DMS114 treated with DMSO at 0.1 percent for 48 hours (cell line): ENCODE data around the gene RBM47.
"Not testable (repeated sequence)": the region's sequence is repeated elsewhere in the genome, so short reads cannot be mapped to it uniquely, and the experiment has no call there.

Source experiments
- DNase-seq: peaks from one replicate; lab custom pipeline; 2025; ENCODE audit not compliant: unreplicated experiment; lab: John Stamatoyannopoulos, UW

Gene RBM47

DNA sequence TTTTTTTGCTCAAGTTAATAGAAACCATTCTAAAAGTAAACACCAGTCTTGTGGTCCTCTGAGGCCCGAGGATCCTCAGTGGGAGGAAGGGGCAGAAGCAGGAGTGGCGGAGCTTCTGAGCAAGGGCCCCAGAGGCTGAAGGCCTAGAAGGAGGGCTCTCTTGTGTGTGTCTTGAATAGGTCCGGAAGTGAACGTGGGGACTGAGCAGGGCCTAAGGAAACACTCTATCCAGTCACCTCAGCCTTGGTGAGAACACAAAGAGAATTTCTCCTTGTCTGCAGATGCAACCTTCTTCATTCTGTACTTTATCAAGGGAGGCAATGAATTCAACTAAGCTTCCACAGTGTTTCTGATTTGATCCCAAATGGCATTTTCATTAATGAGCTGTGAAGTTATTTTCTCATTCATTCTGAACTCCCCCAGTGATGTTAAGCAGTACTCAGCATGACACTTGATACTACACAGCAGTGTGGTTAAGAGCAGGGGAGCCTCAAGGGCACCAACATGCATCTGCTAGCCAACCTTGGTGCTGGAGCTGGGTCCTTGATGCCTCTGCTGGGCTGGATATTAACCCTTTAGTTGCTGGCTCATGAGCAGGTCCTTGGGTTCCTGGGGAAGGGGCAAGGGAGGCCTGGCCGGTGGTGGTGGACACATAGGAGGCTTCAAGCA, 64.7 kb downstream of the RBM47 start:
- no peak for DNase-seq

DNA sequence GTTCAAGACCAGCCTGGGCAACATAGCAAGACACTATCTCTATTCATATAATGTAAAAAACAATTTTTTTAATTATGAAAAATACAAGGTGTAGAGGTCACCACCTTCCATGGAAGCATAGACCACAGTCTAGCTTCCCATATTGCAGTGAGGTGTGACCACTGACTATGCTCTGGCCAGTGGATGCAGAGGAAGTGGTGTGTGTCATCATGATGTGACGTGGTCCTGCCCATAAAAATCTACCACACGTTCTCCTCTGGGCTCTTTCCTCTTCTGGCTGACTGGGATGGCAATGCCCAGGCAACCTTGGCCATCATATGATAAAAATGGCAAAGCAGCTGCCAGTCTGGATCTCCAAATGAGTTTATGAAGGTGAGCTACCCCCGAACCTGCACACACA, 65.7 kb downstream of the RBM47 start:
- no peak for DNase-seq

DNA sequence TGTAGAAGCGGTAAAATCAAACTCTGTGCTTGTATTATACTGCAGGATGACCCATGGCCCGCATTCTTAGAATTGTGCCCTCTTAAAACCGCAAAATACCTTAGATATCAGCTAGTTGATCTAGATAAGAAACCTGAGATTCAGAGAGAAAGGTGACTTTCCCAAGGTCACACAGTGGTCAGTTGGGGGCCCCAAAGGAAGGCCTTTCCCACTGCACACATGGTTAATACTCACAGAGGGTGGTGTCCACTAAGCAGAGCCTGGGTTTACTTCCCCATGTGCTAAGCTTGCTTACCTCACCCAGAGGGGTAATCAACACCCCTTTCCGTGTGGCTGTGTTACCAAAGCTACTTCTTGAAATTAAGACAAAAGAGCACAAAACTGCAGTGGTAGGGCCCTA, 66.3 kb downstream of the RBM47 start:
- DNase-seq = no peak

GRCh38 chr4:40562681-40563080, 67.0 kb downstream of the RBM47 start:
- no peak for DNase-seq

DNA sequence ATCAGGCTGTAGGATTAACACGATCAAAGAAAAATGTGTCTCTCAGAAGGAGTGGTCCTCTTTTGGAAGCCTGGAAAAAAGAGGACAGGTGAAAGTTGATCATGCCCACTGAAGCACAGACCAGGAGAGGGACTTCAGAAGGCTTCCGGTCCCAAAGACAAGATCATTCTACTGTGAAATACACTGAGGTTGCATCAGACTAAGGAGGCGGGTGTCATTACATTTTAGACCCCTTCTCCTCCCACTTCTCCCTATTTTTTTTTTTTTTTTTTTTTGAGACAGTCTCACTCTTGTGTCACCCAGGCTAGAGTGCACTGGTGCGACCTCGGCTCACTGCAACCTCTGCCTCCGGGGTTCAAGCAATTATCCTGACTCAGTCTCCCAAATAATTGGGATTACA, 67.5 kb downstream of the RBM47 start:
- DNase-seq = no peak

- not testable (repeated sequence) for DNase-seq
Measured at GRCh38 chr4:40561543-40562177, 68.0 kb downstream of the RBM47 start.

DNA sequence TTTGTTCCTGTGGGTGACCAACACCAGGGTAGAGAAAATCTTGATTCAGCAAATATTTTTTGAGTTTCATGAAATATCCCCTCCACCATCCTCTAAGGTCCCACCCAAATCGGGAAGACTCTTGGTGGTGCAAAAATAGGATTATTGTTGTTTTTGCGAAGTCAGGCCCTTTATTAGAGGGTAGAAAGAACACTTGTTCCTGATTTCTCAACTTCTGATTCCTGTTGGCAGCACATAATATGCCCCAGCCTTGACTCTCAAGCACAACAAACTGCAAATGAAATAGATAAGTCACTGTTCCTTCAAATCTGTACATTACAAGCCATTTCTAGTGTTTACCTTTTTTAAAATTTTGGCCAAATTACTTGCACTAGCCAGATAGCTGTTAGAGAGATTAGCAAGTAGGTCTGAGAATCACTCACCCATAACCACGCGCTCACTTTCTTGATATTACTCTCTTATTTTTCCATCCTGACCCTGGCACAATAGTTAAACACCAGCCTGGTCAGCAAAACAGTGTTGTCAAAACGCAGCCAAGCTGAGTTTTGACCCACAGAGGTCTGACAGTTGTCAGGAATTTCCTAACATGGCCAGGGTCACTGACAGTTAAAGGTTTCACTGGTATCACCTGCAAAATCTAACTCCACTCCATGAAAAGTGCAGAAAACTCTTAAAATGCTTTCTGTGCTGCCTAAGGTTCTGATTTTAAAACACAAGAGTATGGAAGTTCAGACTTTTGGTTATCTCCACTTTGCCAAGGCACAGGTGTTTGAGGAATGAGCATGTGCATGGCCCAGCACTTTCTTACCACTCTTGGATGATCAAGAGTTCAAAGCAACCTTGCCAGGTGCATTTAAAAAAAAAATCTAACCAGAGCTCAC, 69.8 kb downstream of the RBM47 start:
- no peak for DNase-seq

DNA sequence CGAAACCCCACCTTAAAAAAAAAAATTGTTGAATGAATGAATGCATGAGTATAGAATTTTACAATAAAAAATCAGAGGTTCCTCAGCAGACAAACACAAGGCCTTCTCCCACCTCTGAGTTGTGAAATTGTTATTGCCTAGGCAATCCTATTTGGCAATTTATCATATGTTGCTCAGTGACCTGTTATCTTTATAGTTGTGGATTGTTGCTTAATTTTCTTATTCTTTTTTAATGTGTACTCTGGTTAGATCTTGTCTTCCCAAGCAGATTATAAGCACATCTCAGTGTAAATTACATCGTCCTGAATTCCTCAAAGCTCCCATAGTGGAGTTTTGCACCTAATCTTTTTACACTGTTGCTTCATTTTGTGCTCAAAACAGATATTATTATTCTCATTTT, 71.9 kb downstream of the RBM47 start:
- DNase-seq = no peak

GRCh38 chr4:40555176-40555900, 74.3 kb downstream of the RBM47 start:
- no peak for DNase-seq

GRCh38 chr4:40554641-40555040, 75.0 kb downstream of the RBM47 start:
- not testable (repeated sequence) for DNase-seq

- DNase-seq = no peak
Measured at GRCh38 chr4:40553995-40554394, 75.7 kb downstream of the RBM47 start.

DNA sequence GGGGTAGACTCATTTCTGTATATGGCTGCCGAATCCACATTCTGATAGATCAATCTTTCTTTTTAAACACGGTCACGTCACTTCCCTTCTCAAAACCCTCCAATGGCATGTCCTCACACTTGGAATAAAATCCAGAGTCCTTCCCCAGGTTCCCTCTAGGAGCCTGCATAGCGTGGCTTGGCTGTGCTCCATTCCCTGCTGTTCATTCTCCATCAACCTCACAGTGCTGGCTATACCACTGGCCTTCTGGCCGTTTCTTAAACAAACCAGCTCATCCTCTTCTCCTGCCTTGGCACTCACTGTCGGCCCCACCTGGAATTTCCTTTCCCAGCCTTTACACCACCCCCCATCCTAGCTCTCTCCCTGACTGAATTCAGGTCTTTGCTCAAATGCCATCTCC, 77.1 kb downstream of the RBM47 start:
- no peak for DNase-seq

DNA sequence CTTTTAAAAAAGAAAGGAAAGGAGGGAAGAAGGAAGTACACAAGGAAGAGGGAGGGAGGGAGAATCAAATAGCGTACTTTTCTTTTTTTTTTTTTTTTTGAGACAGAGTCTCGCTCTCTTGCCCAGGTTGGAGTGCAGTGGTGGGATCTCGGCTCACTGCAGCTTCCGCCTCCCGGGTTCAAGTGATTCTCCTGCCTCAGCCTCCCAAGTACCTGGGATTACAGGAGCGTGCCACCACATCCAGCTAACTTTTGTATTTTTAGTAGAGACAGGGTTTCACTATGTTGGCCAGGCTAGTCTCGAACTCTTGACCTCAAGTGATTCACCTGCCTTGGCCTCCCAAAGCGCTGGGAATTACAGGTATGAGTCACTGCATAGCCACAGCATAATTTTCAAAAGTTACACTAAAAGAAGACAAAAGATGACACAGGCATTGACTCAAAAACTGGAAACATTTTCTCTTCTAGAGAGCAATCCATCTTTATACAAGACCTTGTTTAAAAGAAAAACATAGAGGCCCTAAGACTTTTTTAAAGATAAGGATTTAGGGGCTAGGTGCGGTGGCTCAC, 78.0 kb downstream of the RBM47 start:
- DNase-seq = not testable (repeated sequence)

DNA sequence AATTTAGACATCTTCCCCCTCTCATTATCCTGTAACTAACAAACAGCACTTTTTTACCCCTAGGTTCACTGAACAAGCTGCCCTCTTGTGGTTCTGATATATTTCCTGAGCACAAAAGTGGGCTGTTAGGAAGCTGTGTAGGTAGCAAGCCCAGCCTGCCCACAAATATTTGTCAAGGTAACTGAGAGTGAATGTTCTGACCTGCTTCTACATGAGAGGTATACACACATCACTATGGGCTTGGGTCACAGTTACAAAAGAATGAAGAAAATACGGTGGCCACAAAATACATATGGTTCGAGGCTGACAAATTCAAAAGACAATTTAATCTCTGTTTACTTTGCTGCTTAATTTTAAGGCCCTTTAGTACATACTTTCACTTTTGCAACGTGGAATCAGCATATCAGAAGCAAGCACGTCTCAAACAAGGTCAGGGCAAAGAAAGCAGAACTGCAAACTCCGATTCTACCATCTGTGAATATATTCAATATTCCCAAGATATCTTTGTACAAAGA, 78.7 kb downstream of the RBM47 start:
- DNase-seq = no peak

GRCh38 chr4:40550196-40550595, 79.5 kb downstream of the RBM47 start:
- DNase-seq = no peak

- DNase-seq = no peak
Measured at GRCh38 chr4:40548256-40548655, 81.4 kb downstream of the RBM47 start.

DNA sequence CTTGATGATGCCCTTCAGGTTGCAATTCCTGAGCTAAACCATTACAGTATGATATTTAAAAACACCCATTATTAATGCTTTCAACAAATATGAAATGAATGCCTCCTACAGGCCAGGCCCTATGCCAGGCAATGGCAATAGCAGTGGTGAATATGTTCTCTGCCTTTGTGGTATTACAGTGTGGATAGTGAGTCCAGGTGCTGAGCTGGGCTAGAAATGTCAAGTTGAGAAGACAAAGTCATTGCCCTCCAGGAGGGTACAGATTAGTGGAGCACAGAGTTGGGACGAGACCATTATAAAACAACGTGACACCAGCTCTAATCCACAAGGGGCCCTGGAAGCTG, 81.9 kb downstream of the RBM47 start:
- no peak for DNase-seq

- no peak for DNase-seq
Measured at GRCh38 chr4:40546969-40547788, 82.5 kb downstream of the RBM47 start.

DNA sequence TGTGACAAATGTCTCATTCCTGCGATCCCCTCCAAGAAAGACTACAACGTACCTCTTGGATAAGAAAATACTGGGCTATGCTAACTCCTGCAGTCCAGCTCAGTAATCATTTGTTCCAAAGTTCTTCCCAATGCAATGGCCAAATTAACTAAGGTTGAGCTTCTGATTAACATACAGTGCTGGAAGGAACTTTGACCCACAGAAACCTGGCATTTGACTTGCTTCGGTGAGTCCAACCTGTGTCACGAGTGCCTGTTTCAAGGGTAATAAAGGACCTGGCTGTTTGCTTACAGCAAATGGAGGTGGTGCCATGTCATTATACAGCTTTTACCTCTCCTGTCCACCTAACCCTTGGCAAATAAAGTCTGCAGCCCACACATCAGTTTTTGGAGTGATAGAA, 83.2 kb downstream of the RBM47 start:
- DNase-seq = no peak

GRCh38 chr4:40545487-40545886, 84.2 kb downstream of the RBM47 start:
- not testable (repeated sequence) for DNase-seq
